SK-N-SH (cell line): ENCODE measurements around the gene DGKI. TPM values are rescaled to one million over a fixed set of nuclear protein-coding genes. Genes with fewer than 3 reads are reported as not detected.

ENCODE experiments used
- CTCF ChIA-PET: fragments of 300-600, 350-600 bp; formaldehyde crosslinking; extraction: SDS; loops from one replicate; lab custom pipeline; 2021; lab: Yijun Ruan, JAX
- POLR2A ChIA-PET: fragments of 350-600 bp; sonication (Branson Sonifier 250); formaldehyde crosslinking; extraction: SDS; loops from one replicate; lab custom pipeline; 2020; ENCODE audit warnings: antibody characterized with exemption, inconsistent platforms; lab: Yijun Ruan, JAX
- DNase-seq: peaks from one replicate; pipeline ENCODE4 v3.0.0; 2012
- H2AFZ ChIP-seq: fragments of 200-600 bp; sonication (generic); 2 replicates; pipeline ENCODE4 v1.8.1; 2016; ENCODE audit warnings: antibody characterized with exemption, mild to moderate bottlenecking, low read depth
- H3F3A ChIP-seq: fragments of 200-600 bp; sonication (generic); replicated peaks from 2 replicates; pipeline ENCODE3; 2016; ENCODE audit warnings: antibody characterized with exemption, mild to moderate bottlenecking; ENCODE audit not compliant: insufficient read depth
- H3K27ac ChIP-seq, 2 experiments: fragments of 200-500 bp in 1 of 2; fragments of 200-600 bp in 1 of 2; sonication (Bioruptor generic) in 1 of 2; sonication (generic), shearing (Covaris generic) in 1 of 2; 2 replicates each; pipeline versions ENCODE4 v1.5.1 to v1.6.1; 2014 to 2016; ENCODE audit warnings: low read depth in 2 of 2, inconsistent platforms in 1 of 2, low read length in 1 of 2, mild to moderate bottlenecking in 1 of 2, mixed read lengths in 1 of 2
- H3K27me3 ChIP-seq: fragments of 200-600 bp; sonication (generic), shearing (Covaris generic); 2 replicates; pipeline ENCODE4 v1.6.1; 2016; ENCODE audit warnings: mixed run types; ENCODE audit not compliant: insufficient read depth
- H3K36me3 ChIP-seq, 2 experiments: fragments of 200-500 bp in 1 of 2; fragments of 200-600 bp in 1 of 2; sonication (Bioruptor generic) in 1 of 2; sonication (generic) in 1 of 2; replicated peaks in 1 of 2; 2 replicates each; pipeline versions ENCODE3 to v1.5.1; 2014 to 2016; ENCODE audit warnings: low read length in 1 of 2, mild to moderate bottlenecking in 1 of 2; ENCODE audit not compliant: insufficient read depth in 2 of 2, control insufficient read depth in 1 of 2
- H3K4me1 ChIP-seq, 2 experiments: fragments of 200-500 bp in 1 of 2; fragments of 200-600 bp in 1 of 2; sonication (Bioruptor generic) in 1 of 2; sonication (generic), shearing (Covaris generic) in 1 of 2; 2 replicates each; pipeline versions ENCODE4 v1.5.1 to v1.6.1; 2014 to 2016; ENCODE audit warnings: low read depth in 1 of 2, low read length in 1 of 2, mixed run types in 1 of 2; ENCODE audit not compliant: insufficient read depth in 2 of 2, control insufficient read depth in 1 of 2
- H3K4me2 ChIP-seq: fragments of 200-600 bp; sonication (generic), shearing (Covaris generic); 2 replicates; pipeline ENCODE4 v1.6.1; 2017; ENCODE audit warnings: mixed run types
- H3K4me3 ChIP-seq, 2 experiments: fragments of 200-500 bp in 1 of 2; fragments of 200-600 bp in 1 of 2; sonication (Bioruptor generic) in 1 of 2; sonication (generic), shearing (Covaris generic) in 1 of 2; 2 replicates each; pipeline versions ENCODE4 v1.5.1 to v1.8.1; 2014 to 2016; ENCODE audit warnings: low read depth in 2 of 2, inconsistent platforms in 1 of 2, low read length in 1 of 2, mild to moderate bottlenecking in 1 of 2, mixed read lengths in 1 of 2, moderate library complexity in 1 of 2
- H3K79me2 ChIP-seq: fragments of 200-600 bp; sonication (generic); 2 replicates; pipeline ENCODE4 v1.8.1; 2017; ENCODE audit warnings: mild to moderate bottlenecking; ENCODE audit not compliant: insufficient read depth
- H3K9ac ChIP-seq: fragments of 200-600 bp; sonication (generic); 2 replicates; pipeline ENCODE4 v1.6.1; 2017; ENCODE audit warnings: mixed run types
- H3K9me2 ChIP-seq: fragments of 200-600 bp; sonication (generic); 2 replicates; pipeline ENCODE4 v1.6.1; 2017; ENCODE audit warnings: mixed run types
- H3K9me3 ChIP-seq: fragments of 200-600 bp; sonication (generic); 2 replicates; pipeline ENCODE4 v1.6.1; 2017; ENCODE audit warnings: mixed run types, mild to moderate bottlenecking, moderate library complexity
- H4K20me1 ChIP-seq: fragments of 200-600 bp; sonication (generic); 2 replicates; pipeline ENCODE4 v1.6.1; 2017; ENCODE audit warnings: mild to moderate bottlenecking, mixed run types; ENCODE audit not compliant: insufficient read depth
- CHD2 ChIP-seq: fragments of 150-350 bp; IDR thresholded peaks from 2 replicates; pipeline ENCODE4 v1.6.1; 2018; ENCODE audit warnings: low read length; ENCODE audit not compliant: partially characterized antibody
- EZH2phosphoT487 ChIP-seq: fragments of 200-600 bp; sonication (generic); IDR thresholded peaks from 2 replicates; pipeline ENCODE4 v1.6.1; 2017; ENCODE audit warnings: low read depth, mixed run types, mild to moderate bottlenecking, antibody characterized with exemption, moderate library complexity, borderline replicate concordance
- FOXM1 ChIP-seq: IDR thresholded peaks from 2 replicates; pipeline ENCODE4 v1.4.0; 2012; ENCODE audit warnings: low read depth, mild to moderate bottlenecking
- MEF2A ChIP-seq: IDR thresholded peaks from 2 replicates; pipeline ENCODE4 v1.4.0; 2012; ENCODE audit warnings: low read depth, borderline replicate concordance
- MXI1 ChIP-seq: IDR thresholded peaks from 2 replicates; pipeline ENCODE4 v1.6.1; 2012; ENCODE audit warnings: mild to moderate bottlenecking, low read depth, low read length, improper control_type of control experiment
- NFIC ChIP-seq: IDR thresholded peaks from 2 replicates; pipeline ENCODE4 v1.4.0; 2012; ENCODE audit warnings: borderline replicate concordance
- NRF1 ChIP-seq: IDR thresholded peaks from 2 replicates; pipeline ENCODE4 v1.6.1; 2012; ENCODE audit warnings: low read depth, mild to moderate bottlenecking, low read length
- RCOR1 ChIP-seq: fragments of 150-350 bp; IDR thresholded peaks from 2 replicates; pipeline ENCODE4 v1.6.1; 2017; ENCODE audit warnings: antibody characterized with exemption, low read length
- REST ChIP-seq: IDR thresholded peaks from 2 replicates; pipeline ENCODE4 v1.6.1; 2012; ENCODE audit warnings: mild to moderate bottlenecking, low read depth, low read length, moderate library complexity
- RFX5 ChIP-seq: IDR thresholded peaks from 2 replicates; pipeline ENCODE4 v1.6.1; 2012; ENCODE audit warnings: mild to moderate bottlenecking, improper control_type of control experiment, low read length
- RXRA ChIP-seq: IDR thresholded peaks from 2 replicates; pipeline ENCODE4 v1.4.0; 2012; ENCODE audit warnings: low read depth, mild to moderate bottlenecking, borderline replicate concordance
- TAF1 ChIP-seq: IDR thresholded peaks from 2 replicates; pipeline ENCODE4 v1.6.1; 2012; ENCODE audit warnings: low read depth, mild to moderate bottlenecking, low read length, moderate library complexity, borderline replicate concordance
- YY1 ChIP-seq: IDR thresholded peaks from 2 replicates; pipeline ENCODE4 v1.4.0; 2012; ENCODE audit warnings: low read depth, mild to moderate bottlenecking
- WGBS: methylation state at CpG from one replicate; pipeline ENCODE4 v1.1.6; 2017; ENCODE audit warnings: low lambda C conversion rate; 5-methylcytosine and 5-hydroxymethylcytosine counted together
- polyA plus RNA-seq, 3 experiments: library from polyadenylated mRNA; depleted of rRNA; stranded (reverse); fragments of >200 nt; gene quantifications; 2 replicates each; pipeline ENCODE4 v1.2.3, GENCODE V29; 2012
- TF ChIP-seq, protein P1 (sequence below): fragments of 200-600 bp; sonication (generic); IDR thresholded peaks from 2 replicates; pipeline ENCODE4 v1.6.1; 2017; ENCODE audit warnings: antibody characterized with exemption, mild to moderate bottlenecking, moderate library complexity
- TF ChIP-seq, protein P2 (sequence below): fragments of 150-350 bp; IDR thresholded peaks from 2 replicates; pipeline ENCODE4 v1.6.1; 2016; ENCODE audit warnings: mild to moderate bottlenecking, low read depth, low read length
- TF ChIP-seq, protein P3 (sequence below): fragments of 150-350 bp; IDR thresholded peaks from 2 replicates; pipeline ENCODE4 v1.6.1; 2017; ENCODE audit warnings: antibody characterized with exemption, low read length, low read depth, borderline replicate concordance
- TF ChIP-seq, protein P4 (sequence below): IDR thresholded peaks from 2 replicates; pipeline ENCODE4 v1.4.0; 2012; ENCODE audit warnings: low read depth

The DGKI gene
- polyA plus RNA-seq, 1 of the 3 experiments (the other 2 are of a cell fraction) = 1.3 TPM

DNA sequence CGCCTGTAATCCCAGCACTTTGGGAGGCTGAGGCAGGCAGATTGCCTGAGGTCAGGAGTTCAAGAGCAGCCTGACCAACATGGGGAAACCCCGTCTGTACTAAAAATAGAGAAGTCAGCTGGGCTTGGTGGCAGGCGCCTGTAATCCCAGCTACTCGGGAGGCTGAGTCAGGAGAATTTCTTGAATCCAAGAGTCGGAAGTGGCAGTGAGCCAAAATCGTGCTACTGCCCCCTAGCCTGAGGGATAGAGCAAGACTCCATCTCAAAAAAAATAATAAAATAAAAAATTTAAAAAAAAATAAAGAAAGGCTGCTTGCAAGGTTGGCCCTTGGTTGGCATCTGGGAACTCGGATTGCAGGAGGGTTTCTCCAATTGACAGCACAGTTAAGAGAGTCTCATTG, 221.6 kb downstream of the DGKI start:
- no peak overlapping the region for H3K4me2 ChIP-seq
- no peaks in the 10 kb centered on the region for H3K9me2 ChIP-seq
- H4K20me1 ChIP-seq = no peaks in the 10 kb centered on the region
- H3K4me1 ChIP-seq = peaks cover 0 to 25% of the 10 kb centered on the region in 2 experiments; a peak in 2 of 4 replicates
- H3K27me3 ChIP-seq = no peaks in the 10 kb centered on the region
- POLR2A ChIA-PET = no interaction called here
- no peaks in the 10 kb centered on the region for H3K9me3 ChIP-seq
- no peaks in the 10 kb centered on the region for H3K79me2 ChIP-seq
- no peaks in the 10 kb centered on the region for H3F3A ChIP-seq
- DNase-seq = no peak
- no peak overlapping the region for H2AFZ ChIP-seq
- H3K4me3 ChIP-seq = no peak overlapping the region
- H3K36me3 ChIP-seq = no peaks in the 10 kb centered on the region
- 76% methylated on average over 7 of the region's 7 CpGs for WGBS
- H3K9ac ChIP-seq = no peak overlapping the region
- CTCF ChIA-PET = interaction anchor here (1.1 to 6.7 kb wide), 6 partner anchors 9 to 456 kb away, joined by 3 to 55 read pairs (median 8); no protein-coding TSS in a partner anchor
- TF ChIP-seq RCOR1 (no peak), TAF1 (no peak), MEF2A (no peak), FOXM1 (no peak), EZH2phosphoT487 (no peak), RFX5 (no peak), CHD2 (no peak), NFIC (peak; percentile 19; the same call in 1 of the 2 replicates), NRF1 (no peak), REST (no peak), YY1 (no peak), MXI1 (no peak), RXRA (no peak)
- TF ChIP-seq, protein P1, sequence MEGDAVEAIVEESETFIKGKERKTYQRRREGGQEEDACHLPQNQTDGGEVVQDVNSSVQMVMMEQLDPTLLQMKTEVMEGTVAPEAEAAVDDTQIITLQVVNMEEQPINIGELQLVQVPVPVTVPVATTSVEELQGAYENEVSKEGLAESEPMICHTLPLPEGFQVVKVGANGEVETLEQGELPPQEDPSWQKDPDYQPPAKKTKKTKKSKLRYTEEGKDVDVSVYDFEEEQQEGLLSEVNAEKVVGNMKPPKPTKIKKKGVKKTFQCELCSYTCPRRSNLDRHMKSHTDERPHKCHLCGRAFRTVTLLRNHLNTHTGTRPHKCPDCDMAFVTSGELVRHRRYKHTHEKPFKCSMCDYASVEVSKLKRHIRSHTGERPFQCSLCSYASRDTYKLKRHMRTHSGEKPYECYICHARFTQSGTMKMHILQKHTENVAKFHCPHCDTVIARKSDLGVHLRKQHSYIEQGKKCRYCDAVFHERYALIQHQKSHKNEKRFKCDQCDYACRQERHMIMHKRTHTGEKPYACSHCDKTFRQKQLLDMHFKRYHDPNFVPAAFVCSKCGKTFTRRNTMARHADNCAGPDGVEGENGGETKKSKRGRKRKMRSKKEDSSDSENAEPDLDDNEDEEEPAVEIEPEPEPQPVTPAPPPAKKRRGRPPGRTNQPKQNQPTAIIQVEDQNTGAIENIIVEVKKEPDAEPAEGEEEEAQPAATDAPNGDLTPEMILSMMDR = peak; percentile 28; the same call in 1 of the 2 replicates
- TF ChIP-seq, protein P2, sequence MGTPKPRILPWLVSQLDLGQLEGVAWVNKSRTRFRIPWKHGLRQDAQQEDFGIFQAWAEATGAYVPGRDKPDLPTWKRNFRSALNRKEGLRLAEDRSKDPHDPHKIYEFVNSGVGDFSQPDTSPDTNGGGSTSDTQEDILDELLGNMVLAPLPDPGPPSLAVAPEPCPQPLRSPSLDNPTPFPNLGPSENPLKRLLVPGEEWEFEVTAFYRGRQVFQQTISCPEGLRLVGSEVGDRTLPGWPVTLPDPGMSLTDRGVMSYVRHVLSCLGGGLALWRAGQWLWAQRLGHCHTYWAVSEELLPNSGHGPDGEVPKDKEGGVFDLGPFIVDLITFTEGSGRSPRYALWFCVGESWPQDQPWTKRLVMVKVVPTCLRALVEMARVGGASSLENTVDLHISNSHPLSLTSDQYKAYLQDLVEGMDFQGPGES = no peak
- TF ChIP-seq, protein P3, sequence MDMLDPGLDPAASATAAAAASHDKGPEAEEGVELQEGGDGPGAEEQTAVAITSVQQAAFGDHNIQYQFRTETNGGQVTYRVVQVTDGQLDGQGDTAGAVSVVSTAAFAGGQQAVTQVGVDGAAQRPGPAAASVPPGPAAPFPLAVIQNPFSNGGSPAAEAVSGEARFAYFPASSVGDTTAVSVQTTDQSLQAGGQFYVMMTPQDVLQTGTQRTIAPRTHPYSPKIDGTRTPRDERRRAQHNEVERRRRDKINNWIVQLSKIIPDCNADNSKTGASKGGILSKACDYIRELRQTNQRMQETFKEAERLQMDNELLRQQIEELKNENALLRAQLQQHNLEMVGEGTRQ = no peak
- TF ChIP-seq, protein P4, sequence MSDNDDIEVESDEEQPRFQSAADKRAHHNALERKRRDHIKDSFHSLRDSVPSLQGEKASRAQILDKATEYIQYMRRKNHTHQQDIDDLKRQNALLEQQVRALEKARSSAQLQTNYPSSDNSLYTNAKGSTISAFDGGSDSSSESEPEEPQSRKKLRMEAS = no peak
- H3K27ac ChIP-seq = no peak overlapping the region
